ENCODE results near the gene ANKS1B.

The ANKS1B gene

GRCh38 chr12:98814254-98814653 lies 1170.5 kb downstream of the ANKS1B start:
- TF ChIP-seq CTCF (IDR thresholded peaks at IDR 0.05; ENCODE audit: extremely low read depth, insufficient read depth, missing control alignments), result no peak
- no peak for DNase-seq (ENCODE audit: low spot score)
- in situ Hi-C loops (cut with MboI; ENCODE audit: low pct_unique_long_range_greater_than_20kb, low sequenced_read_pairs, unreplicated experiment), result no loop called here

- no peak for TF ChIP-seq CTCF (IDR thresholded peaks at IDR 0.05; ENCODE audit: extremely low read depth, insufficient read depth, missing control alignments)
- no peak for DNase-seq (ENCODE audit: low spot score)
- in situ Hi-C loops (cut with MboI; ENCODE audit: low pct_unique_long_range_greater_than_20kb, low sequenced_read_pairs, unreplicated experiment), result no loop called here
Observed at GRCh38 chr12:98812225-98812624, 1172.5 kb downstream of the ANKS1B start.

- no peak for DNase-seq (ENCODE audit: low spot score)
- TF ChIP-seq CTCF (IDR thresholded peaks at IDR 0.05; ENCODE audit: extremely low read depth, insufficient read depth, missing control alignments), result no peak
- in situ Hi-C loops (cut with MboI; ENCODE audit: low pct_unique_long_range_greater_than_20kb, low sequenced_read_pairs, unreplicated experiment), result no loop called here
Observed at GRCh38 chr12:98808243-98808875, 1176.4 kb downstream of the ANKS1B start.

- in situ Hi-C loops (cut with MboI; ENCODE audit: low pct_unique_long_range_greater_than_20kb, low sequenced_read_pairs, unreplicated experiment), result no loop called here
- TF ChIP-seq CTCF (IDR thresholded peaks at IDR 0.05; ENCODE audit: extremely low read depth, insufficient read depth, missing control alignments), result no peak
- DNase-seq (ENCODE audit: low spot score), result no peak
Observed at GRCh38 chr12:98807187-98807586, 1177.5 kb downstream of the ANKS1B start.

- DNase-seq (ENCODE audit: low spot score), result no peak
- peak; percentile 29 for TF ChIP-seq CTCF (IDR thresholded peaks at IDR 0.05; ENCODE audit: extremely low read depth, insufficient read depth, missing control alignments)
- in situ Hi-C loops (cut with MboI; ENCODE audit: low pct_unique_long_range_greater_than_20kb, low sequenced_read_pairs, unreplicated experiment), result no loop called here
Observed at GRCh38 chr12:98803468-98804209, 1181.1 kb downstream of the ANKS1B start.

GRCh38 chr12:98799822-98800221 lies 1184.9 kb downstream of the ANKS1B start:
- no peak for DNase-seq (ENCODE audit: low spot score)
- in situ Hi-C loops (cut with MboI; ENCODE audit: low pct_unique_long_range_greater_than_20kb, low sequenced_read_pairs, unreplicated experiment), result no loop called here
- TF ChIP-seq CTCF (IDR thresholded peaks at IDR 0.05; ENCODE audit: extremely low read depth, insufficient read depth, missing control alignments), result no peak

Data from GM13977 (cell line).